22Rv1 (cell line): Measurements from ENCODE around the gene SASH1.

Source experiments
- CTCF ChIP-seq: fragments of 450-650 bp; IDR thresholded peaks from 2 replicates; pipeline ENCODE4 v1.5.1; 2017; ENCODE audit warnings: mild to moderate bottlenecking
- ZFX ChIP-seq: fragments of 450-650 bp; IDR thresholded peaks from 2 replicates; pipeline ENCODE4 v1.6.1; 2017; ENCODE audit warnings: antibody characterized with exemption, borderline replicate concordance

GRCh38 chr6:148313488-148313887, 29.1 kb upstream of the SASH1 start:
- no peak for TF ChIP-seq CTCF
- TF ChIP-seq ZFX = no peak
